COLO668 (cell line): ENCODE results near the gene GFRA3.
A peak's percentile ranks its signal among the peaks of the same experiment; 100 is the strongest.
"Not testable (repeated sequence)": the region's sequence is repeated elsewhere in the genome, so short reads cannot be mapped to it uniquely, and the experiment has no call there.

Experiments used
- DNase-seq: peaks from one replicate; lab custom pipeline; 2025; ENCODE audit not compliant: unreplicated experiment; lab: John Stamatoyannopoulos, UW

The GFRA3 gene

GRCh38 chr5:138247800-138248199 is 26.6 kb downstream of the GFRA3 start:
- DNase-seq: not testable (repeated sequence)

- DNase-seq: no peak
Observed at GRCh38 chr5:138246822-138247221, 27.6 kb downstream of the GFRA3 start.

- no peak for DNase-seq
Observed at GRCh38 chr5:138246334-138246733, 28.1 kb downstream of the GFRA3 start.

GRCh38 chr5:138245717-138246116 is 28.7 kb downstream of the GFRA3 start:
- no peak for DNase-seq

GRCh38 chr5:138243794-138244193 is 30.6 kb downstream of the GFRA3 start:
- DNase-seq: no peak

- peak; percentile 33 for DNase-seq
Observed at GRCh38 chr5:138241688-138242571, 32.5 kb downstream of the GFRA3 start.

GRCh38 chr5:138240650-138241385 is 33.6 kb downstream of the GFRA3 start:
- no peak for DNase-seq

- no peak for DNase-seq
Observed at GRCh38 chr5:138238034-138238433, 36.4 kb downstream of the GFRA3 start.

- no peak for DNase-seq
Observed at GRCh38 chr5:138234651-138235050, 39.8 kb downstream of the GFRA3 start.

GRCh38 chr5:138233280-138233679 is 41.1 kb downstream of the GFRA3 start:
- no peak for DNase-seq

GRCh38 chr5:138230981-138231589 is 43.3 kb downstream of the GFRA3 start:
- DNase-seq: peak; percentile 19

GRCh38 chr5:138230261-138230660 is 44.2 kb downstream of the GFRA3 start:
- DNase-seq: no peak

GRCh38 chr5:138229387-138229786 is 45.0 kb downstream of the GFRA3 start:
- DNase-seq: no peak

GRCh38 chr5:138226910-138227309 is 47.5 kb downstream of the GFRA3 start:
- no peak for DNase-seq

- no peak for DNase-seq
Observed at GRCh38 chr5:138224712-138225111, 49.7 kb downstream of the GFRA3 start.

GRCh38 chr5:138223532-138223931 is 50.9 kb downstream of the GFRA3 start:
- no peak for DNase-seq

- DNase-seq: no peak
Observed at GRCh38 chr5:138216799-138217198, 57.6 kb downstream of the GFRA3 start.

GRCh38 chr5:138213161-138214029 is 61.0 kb downstream of the GFRA3 start, which contains the start of gene CDC23:
CDC23 (minus strand) TSS chr5:138213323; CDS start chr5:138213312, 11 bp downstream.
- peak; percentile 84 for DNase-seq

GRCh38 chr5:138212828-138213160 is 61.6 kb downstream of the GFRA3 start:
- peak; percentile 12 for DNase-seq

GRCh38 chr5:138210985-138211384 is 63.4 kb downstream of the GFRA3 start:
- no peak for DNase-seq
